HG03066 (cell line): Measurements from ENCODE around the gene RAB40B.

Source experiments
- ATAC-seq: cut with Tn5 transposase; IDR thresholded peaks from one replicate; pipeline ENCODE4 v1.9.1; 2021; ENCODE audit warnings: low read depth; ENCODE audit not compliant: unreplicated experiment

Gene RAB40B

DNA sequence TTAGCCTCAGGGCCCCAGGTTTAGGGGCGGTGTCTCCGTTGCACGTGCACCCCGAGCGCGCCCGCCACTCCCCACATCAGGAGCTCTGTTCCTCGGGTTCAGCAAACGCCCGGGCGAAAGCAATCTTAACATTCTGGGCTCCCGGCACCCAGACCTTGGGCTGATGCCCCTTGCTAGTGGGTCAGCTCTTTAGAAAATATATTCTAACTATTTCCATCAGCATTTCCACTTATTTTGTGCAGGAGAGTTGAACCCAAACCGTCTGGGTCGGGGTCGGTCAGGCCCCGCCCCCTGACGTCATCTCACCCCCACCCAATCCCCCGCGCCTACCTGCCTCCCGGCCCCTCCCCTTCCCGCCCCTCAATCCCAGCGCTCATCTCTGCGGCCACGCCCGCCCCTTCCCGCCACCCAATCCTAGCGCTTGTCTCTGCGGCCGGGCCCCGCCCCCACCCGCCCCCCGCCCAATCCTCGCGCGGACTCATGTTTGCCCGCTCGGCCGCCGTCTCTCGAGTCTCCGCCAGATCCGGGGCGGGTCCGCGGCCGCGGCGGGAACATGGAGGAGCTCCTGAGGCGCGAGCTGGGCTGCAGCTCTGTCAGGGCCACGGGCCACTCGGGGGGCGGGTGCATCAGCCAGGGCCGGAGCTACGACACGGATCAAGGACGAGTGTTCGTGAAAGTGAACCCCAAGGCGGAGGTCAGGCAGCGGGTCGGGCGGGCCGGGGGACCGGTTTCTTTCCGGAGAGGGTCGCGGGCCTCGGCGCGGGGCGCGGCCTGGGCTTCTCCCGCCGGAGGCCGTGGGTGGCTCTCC, 17.9 kb upstream of the RAB40B start, which contains the start of gene FN3KRP:
Gene FN3KRP, plus strand, starts transcription at position 504 of the 808 bp plus-strand sequence. Its CDS starts 50 bp downstream, at position 554.
- peak; percentile 64 for ATAC-seq

DNA sequence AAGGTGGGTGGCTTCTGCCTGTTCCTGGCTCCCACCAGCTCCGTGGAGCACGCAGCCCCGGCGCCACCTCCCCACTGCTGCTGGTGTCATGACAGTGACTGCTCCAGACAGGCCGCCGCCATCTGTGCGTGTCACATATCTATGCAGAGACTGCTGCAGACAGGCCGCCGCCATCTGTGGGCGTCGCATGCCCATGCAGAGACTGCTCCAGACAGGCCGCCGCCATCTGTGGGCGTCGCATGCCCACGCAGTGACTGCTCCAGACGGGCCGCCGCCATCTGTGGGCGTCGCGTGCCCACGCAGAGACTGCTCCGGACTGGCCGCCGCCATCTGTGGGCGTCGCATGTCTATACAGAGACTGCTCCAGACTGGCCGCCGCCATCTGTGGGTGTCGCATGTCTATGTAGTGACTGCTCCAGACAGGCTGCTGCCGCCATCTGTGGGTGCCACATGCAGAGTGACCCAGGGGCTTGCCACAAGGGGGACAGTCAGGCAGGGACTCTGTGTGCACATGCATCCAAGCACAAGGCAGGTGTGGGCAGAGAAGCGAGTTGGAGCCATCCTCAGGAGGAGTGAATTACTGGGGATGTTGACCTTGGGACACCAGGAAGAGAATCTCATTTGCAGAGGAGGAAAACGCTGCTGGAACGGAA, 14.7 kb upstream of the RAB40B start:
- ATAC-seq: no peak

GRCh38 chr17:82710499-82711232, 12.2 kb upstream of the RAB40B start:
- ATAC-seq: no peak

DNA sequence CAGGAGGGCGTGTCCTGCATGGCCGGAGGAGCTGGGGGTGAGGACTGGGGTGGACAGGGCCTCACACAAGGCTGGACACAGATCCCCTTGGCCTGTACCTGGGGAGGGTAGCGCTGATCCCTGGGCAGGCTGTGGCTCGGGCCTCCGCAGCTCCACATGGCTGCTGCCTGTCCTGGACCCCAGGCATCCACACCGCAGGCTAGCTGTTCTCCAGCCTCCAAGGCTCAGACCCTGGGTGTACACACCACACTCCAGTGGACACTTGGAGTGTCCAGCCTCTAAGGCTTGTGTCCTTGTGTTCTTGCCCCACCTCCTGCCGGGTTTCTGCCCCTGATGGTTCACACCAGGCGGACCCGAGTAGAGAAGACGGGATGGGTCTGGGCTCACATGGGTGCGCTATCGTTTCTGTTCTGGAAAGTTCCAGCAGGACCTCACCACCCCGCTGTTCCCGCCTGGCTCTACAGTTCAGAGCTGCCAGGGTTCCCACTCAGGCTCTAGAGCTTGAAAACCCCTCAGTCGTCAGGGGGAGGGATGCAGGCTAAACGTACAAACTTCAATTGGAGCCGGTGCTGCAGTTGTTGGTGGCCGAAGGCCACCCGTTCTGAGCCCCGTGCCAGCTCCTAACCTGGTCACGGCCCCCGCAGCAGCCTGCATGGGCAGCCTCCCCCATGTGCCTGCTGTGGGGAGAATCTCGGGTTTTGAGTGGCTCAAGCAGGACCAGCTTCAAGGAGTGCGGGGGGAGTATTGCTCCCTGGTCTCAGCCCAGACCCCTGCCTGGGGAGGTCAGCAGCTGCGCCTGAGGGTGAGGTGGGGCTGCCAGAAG, 11.4 kb upstream of the RAB40B start:
- ATAC-seq: no peak

DNA sequence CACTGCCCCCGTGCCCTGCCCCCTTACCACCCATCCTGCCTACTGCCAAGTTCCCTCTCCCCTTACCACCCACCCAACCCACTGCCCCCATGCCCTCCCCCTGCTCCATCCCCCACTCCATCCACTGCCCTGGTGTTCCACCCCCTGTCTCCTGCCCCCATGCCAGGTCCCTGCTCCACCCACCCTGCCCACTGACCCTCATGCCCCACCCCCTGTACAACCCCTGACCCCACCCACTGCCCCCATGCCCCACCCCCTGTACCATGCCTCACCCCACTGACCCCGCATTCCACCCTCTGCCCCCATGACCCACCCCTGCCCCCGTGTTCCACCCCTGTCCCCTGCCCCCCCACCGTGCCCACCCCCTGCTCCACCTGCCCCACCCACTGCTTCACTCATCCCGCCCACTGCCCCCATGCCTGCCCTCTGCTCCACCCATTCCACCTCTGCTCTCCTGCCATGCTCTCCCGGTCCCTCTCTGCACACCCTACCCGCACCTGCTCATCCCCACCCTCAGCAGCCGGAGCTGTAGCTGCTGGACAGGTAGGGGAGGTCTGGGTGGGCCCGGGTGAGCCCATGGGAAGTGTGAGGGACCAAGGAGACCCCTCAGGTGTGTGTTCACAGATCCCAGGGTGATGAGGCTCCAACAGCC, 10.7 kb upstream of the RAB40B start:
- ATAC-seq: no peak

GRCh38 chr17:82705756-82706155, 7.3 kb upstream of the RAB40B start:
- no peak for ATAC-seq

DNA sequence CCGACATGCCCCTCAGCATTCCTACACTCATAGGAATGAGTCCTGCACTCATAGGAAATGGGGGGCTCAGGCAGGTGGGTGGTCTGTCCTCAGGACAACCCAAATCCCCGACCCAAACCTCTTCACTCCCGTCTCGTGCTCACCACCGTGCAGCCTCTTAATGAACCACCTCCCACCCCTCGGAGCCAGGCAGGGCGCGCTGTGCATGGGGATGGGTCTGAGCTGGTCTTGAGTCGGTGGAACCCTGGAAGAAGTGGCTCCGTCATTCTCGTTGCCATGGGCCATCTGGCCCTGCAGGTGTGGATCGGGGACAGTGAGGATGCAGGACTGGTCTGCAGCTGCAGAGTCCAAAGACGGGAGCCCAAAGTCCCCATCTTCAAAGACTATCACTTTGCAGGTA, 6.4 kb upstream of the RAB40B start:
- no peak for ATAC-seq

- no peak for ATAC-seq
Observed at GRCh38 chr17:82703935-82704865, 5.7 kb upstream of the RAB40B start.

DNA sequence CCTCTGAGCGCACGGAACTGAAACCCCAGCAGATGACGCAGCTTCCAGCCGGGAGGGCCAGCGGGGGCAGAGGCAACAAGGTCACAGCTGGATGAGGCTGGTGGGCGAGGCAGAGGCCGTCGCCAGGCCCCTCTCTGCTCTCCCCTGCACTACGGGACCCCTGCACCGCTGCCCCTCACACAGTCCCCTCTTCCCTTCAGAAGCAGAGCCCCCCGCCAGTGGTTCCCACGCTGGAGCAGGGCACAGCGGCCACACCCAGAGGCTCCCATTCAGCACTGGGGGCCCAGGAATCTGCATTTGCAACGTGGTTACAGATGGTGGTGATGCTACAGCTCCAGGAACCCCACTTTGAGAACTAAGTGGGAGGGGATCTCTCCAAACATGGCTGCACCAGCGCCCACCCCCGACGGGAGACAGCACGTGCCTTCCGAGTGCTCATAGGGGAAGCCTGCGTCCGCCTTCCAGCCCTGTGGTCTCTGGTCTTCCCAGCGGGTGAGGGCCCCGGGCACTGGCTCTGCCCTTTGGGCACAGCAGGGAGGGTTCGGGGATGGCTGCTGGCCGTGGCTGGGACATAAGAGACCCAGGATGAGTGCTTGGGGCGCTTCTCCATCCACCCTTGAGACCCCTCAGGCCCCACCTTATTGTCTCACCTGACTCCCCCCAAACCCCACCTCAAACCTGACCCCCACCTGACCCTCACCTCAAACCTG, 4.7 kb upstream of the RAB40B start:
- ATAC-seq: no peak

GRCh38 chr17:82702231-82702927, 3.9 kb upstream of the RAB40B start:
- no peak for ATAC-seq

- ATAC-seq: no peak
Observed at GRCh38 chr17:82699551-82699950, 1.1 kb upstream of the RAB40B start.

GRCh38 chr17:82698974-82699442, 510 bp upstream of the RAB40B start:
- no peak for ATAC-seq

- ATAC-seq: no peak
Observed at GRCh38 chr17:82697808-82698064, 762 bp downstream of the RAB40B start.

- no peak for ATAC-seq
Observed at GRCh38 chr17:82696916-82697807, 1.3 kb downstream of the RAB40B start.

DNA sequence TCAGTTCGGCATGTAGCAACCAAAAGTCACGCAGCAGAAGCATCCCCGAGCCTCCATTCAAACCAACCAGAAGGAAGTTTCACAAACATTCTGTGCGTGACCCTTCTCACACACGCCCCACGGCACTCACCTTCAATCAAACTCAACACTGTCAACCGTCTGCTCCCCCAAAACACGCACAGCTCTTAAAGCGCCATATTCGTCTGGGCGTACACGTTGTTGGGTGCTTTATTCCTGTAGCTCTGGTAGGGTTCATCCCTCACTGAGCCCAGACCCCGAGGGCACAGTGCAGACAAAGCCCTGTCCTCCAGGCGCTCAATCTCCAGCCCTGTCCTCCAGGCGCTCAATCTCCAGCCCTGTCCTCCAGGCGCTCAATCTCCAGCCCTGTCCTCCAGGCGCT, 2.2 kb downstream of the RAB40B start:
- no peak for ATAC-seq

- ATAC-seq: no peak
Observed at GRCh38 chr17:82694647-82695046, 3.9 kb downstream of the RAB40B start.
